ENCODE data around the gene SEMA3B.

SEMA3B gene

DNA sequence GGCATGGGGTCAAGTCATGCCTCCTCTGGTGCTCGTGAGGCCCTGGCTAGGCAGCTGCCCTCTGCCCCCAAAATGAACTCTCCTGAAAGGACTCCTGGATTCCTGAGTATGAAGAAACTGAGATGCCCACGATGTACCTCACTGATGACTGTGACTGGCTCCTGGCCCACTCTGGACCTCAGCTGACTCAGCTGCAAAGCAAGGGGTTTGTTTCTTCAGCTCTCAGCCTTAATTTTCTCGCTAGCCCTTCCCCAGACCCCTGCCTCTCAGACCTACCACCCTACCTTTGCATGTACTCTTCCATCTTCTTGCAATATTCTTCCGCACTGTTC is 38.2 kb upstream of the SEMA3B start:
- Histone ChIP-seq H3K9me3 (ENCODE audit: insufficient read depth, low read length) (no peaks in the 10 kb centered on the region), H3K9ac (ENCODE audit: low read length) (peak overlapping the region; percentile 0; the same call in 1 of the 2 replicates), H3K79me2 (ENCODE audit: low read length) (peaks cover 11% of the 10 kb centered on the region; the same call in 1 of the 2 replicates), H3K4me1 (ENCODE audit: low read length) (peaks cover 25% of the 10 kb centered on the region), H3K4me3 (ENCODE audit: low read length) (peak overlapping the region; percentile 0; the same call in 1 of the 2 replicates), H3K27me3 (ENCODE audit: low read depth, low read length) (no peaks in the 10 kb centered on the region), H4K20me1 (ENCODE audit: insufficient read depth, low read length) (no peaks in the 10 kb centered on the region), H3K4me2 (ENCODE audit: low read length) (peak overlapping the region; percentile 27), H3K36me3 (replicated peaks; ENCODE audit: low read depth, low read length) (no peaks in the 10 kb centered on the region), H3K27ac (ENCODE audit: low read length) (no peak overlapping the region), H2AFZ (ENCODE audit: low read depth, low read length) (no peak overlapping the region)
- TF ChIP-seq EZH2phosphoT487 (IDR thresholded peaks at IDR 0.05; ENCODE audit: low read depth), result no peak
- TF ChIP-seq, protein P1, sequence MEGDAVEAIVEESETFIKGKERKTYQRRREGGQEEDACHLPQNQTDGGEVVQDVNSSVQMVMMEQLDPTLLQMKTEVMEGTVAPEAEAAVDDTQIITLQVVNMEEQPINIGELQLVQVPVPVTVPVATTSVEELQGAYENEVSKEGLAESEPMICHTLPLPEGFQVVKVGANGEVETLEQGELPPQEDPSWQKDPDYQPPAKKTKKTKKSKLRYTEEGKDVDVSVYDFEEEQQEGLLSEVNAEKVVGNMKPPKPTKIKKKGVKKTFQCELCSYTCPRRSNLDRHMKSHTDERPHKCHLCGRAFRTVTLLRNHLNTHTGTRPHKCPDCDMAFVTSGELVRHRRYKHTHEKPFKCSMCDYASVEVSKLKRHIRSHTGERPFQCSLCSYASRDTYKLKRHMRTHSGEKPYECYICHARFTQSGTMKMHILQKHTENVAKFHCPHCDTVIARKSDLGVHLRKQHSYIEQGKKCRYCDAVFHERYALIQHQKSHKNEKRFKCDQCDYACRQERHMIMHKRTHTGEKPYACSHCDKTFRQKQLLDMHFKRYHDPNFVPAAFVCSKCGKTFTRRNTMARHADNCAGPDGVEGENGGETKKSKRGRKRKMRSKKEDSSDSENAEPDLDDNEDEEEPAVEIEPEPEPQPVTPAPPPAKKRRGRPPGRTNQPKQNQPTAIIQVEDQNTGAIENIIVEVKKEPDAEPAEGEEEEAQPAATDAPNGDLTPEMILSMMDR (IDR thresholded peaks at IDR 0.05; ENCODE audit: low read depth, low read length), result no peak

DNA sequence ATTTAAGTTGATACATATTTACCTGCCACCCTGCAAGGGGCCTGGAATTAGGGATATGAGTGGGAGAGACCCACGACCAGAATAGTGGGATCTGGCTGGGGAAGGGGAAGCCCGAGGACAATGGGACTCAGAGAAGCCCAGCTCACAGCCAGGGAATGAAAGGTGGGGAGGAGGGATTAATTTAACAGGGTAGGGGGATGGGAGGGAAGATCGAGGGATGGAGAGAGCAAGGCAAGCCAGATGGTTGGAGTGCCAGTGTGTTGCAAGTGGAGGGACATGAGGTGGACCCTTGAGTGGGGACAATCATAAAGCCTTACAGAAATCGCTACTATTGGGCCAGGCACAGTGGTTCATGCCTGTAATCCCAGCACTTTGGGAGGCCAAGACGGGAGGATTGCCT is 37.4 kb upstream of the SEMA3B start:
- no peaks in the 10 kb centered on the region for H3K9me3 ChIP-seq (ENCODE audit: insufficient read depth, low read length)
- no peak for TF ChIP-seq EZH2phosphoT487 (IDR thresholded peaks at IDR 0.05; ENCODE audit: low read depth)
- TF ChIP-seq, protein P1 (IDR thresholded peaks at IDR 0.05; ENCODE audit: low read depth, low read length), result no peak
- H3K4me3 ChIP-seq (ENCODE audit: low read length), result no peak overlapping the region
- no peak overlapping the region for H3K9ac ChIP-seq (ENCODE audit: low read length)
- no peaks in the 10 kb centered on the region for H3K36me3 ChIP-seq (replicated peaks; ENCODE audit: low read depth, low read length)
- H2AFZ ChIP-seq (ENCODE audit: low read depth, low read length), result no peak overlapping the region
- H4K20me1 ChIP-seq (ENCODE audit: insufficient read depth, low read length), result no peaks in the 10 kb centered on the region
- no peaks in the 10 kb centered on the region for H3K27me3 ChIP-seq (ENCODE audit: low read depth, low read length)
- no peak overlapping the region for H3K27ac ChIP-seq (ENCODE audit: low read length)
- peaks cover 23% of the 10 kb centered on the region for H3K4me1 ChIP-seq (ENCODE audit: low read length)
- H3K79me2 ChIP-seq (ENCODE audit: low read length), result peaks cover 17% of the 10 kb centered on the region
- no peak overlapping the region for H3K4me2 ChIP-seq (ENCODE audit: low read length)

DNA sequence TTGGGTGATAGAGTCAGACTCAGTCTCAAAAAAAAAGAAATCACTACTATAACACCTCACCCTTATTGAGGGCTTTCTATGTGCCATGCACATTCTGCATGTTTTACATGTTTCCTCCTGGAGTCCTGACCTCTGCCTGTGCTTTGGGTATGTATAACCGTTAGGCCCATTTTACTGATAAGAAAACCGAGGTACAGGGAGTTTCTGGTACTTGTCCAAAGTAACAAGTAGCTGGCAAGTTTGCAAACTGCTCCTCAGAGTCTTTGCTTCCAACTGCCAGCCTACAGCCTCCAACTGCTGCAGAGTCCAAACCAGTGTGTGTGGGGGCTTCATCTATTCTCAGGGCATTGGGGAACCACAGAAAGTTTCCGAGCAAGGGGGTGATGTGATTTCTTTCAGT is 36.6 kb upstream of the SEMA3B start:
- no peak overlapping the region for H3K4me3 ChIP-seq (ENCODE audit: low read length)
- no peaks in the 10 kb centered on the region for H3K27me3 ChIP-seq (ENCODE audit: low read depth, low read length)
- H3K4me2 ChIP-seq (ENCODE audit: low read length), result no peak overlapping the region
- H3K27ac ChIP-seq (ENCODE audit: low read length), result no peak overlapping the region
- H4K20me1 ChIP-seq (ENCODE audit: insufficient read depth, low read length), result no peaks in the 10 kb centered on the region
- H3K79me2 ChIP-seq (ENCODE audit: low read length), result peaks cover 24% of the 10 kb centered on the region
- no peak overlapping the region for H2AFZ ChIP-seq (ENCODE audit: low read depth, low read length)
- H3K36me3 ChIP-seq (replicated peaks; ENCODE audit: low read depth, low read length), result no peaks in the 10 kb centered on the region
- peaks cover 23% of the 10 kb centered on the region for H3K4me1 ChIP-seq (ENCODE audit: low read length)
- no peaks in the 10 kb centered on the region for H3K9me3 ChIP-seq (ENCODE audit: insufficient read depth, low read length)
- TF ChIP-seq, protein P1 (IDR thresholded peaks at IDR 0.05; ENCODE audit: low read depth, low read length), result no peak
- no peak for TF ChIP-seq EZH2phosphoT487 (IDR thresholded peaks at IDR 0.05; ENCODE audit: low read depth)
- H3K9ac ChIP-seq (ENCODE audit: low read length), result no peak overlapping the region

DNA sequence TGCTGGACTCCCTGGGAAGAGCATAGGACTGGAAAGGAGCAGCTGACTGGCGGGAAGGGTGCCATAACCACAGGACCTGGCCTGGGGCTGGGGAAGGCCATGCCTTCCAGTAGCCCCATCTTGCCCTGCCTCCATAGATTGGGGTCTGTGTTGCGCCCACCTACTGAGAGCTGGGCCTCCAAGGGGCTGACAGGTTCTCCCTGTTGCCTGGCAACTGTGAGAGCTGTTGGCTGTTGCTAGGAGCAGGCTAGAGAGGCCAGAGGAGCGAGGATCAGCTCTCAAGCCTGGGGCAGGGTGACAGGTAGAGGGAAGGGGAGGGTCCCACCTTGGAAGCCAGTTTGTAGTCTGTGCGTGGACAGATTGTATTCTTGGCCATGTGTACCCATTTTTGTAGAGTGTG is 35.8 kb upstream of the SEMA3B start:
- no peak overlapping the region for H2AFZ ChIP-seq (ENCODE audit: low read depth, low read length)
- peaks cover 2% of the 10 kb centered on the region for H4K20me1 ChIP-seq (ENCODE audit: insufficient read depth, low read length)
- H3K79me2 ChIP-seq (ENCODE audit: low read length), result peaks cover 30% of the 10 kb centered on the region
- no peak overlapping the region for H3K4me2 ChIP-seq (ENCODE audit: low read length)
- TF ChIP-seq EZH2phosphoT487 (IDR thresholded peaks at IDR 0.05; ENCODE audit: low read depth), result no peak
- TF ChIP-seq, protein P1 (IDR thresholded peaks at IDR 0.05; ENCODE audit: low read depth, low read length), result no peak
- H3K9ac ChIP-seq (ENCODE audit: low read length), result no peak overlapping the region
- H3K9me3 ChIP-seq (ENCODE audit: insufficient read depth, low read length), result no peaks in the 10 kb centered on the region
- no peaks in the 10 kb centered on the region for H3K27me3 ChIP-seq (ENCODE audit: low read depth, low read length)
- peaks cover 23% of the 10 kb centered on the region for H3K4me1 ChIP-seq (ENCODE audit: low read length)
- no peak overlapping the region for H3K27ac ChIP-seq (ENCODE audit: low read length)
- H3K4me3 ChIP-seq (ENCODE audit: low read length), result no peak overlapping the region
- H3K36me3 ChIP-seq (replicated peaks; ENCODE audit: low read depth, low read length), result no peaks in the 10 kb centered on the region
